B cell (primary cell): ENCODE data around the gene TBC1D22A. TPM values are rescaled to one million over a fixed set of nuclear protein-coding genes. Genes with fewer than 3 reads are reported as not detected.

Source experiments
- ATAC-seq: fragments of 200-7000 bp; cut with Tn5 transposase; one replicate; pipeline ENCODE4 v1.10.0; 2021; ENCODE audit warnings: low read depth, mild to moderate bottlenecking, moderate number of reproducible peaks, moderate library complexity
- CTCF ChIA-PET: fragments of 350-600 bp; sonication (Branson Sonifier 250); formaldehyde crosslinking; loops from one replicate; lab custom pipeline; 2021; ENCODE audit warnings: antibody characterized with exemption, inconsistent platforms; lab: Charles Lee
- POLR2A ChIA-PET: fragments of 350-600 bp; sonication (Branson Sonifier 250); formaldehyde crosslinking; loops from one replicate; lab custom pipeline; 2021; ENCODE audit warnings: antibody characterized with exemption; lab: Charles Lee
- DNase-seq: peaks from one replicate; pipeline ENCODE4 v3.0.0; 2013
- H2AFZ ChIP-seq: 2 replicates; pipeline ENCODE4 v1.6.1; 2012; ENCODE audit warnings: mild to moderate bottlenecking, low read depth, low read length; ENCODE audit not compliant: insufficient read depth, poor library complexity, severe bottlenecking
- H3K27ac ChIP-seq, 2 donors: 1 replicate in 1 of 2; 2 replicates in 1 of 2; pipeline ENCODE4 v1.5.1; 2012 to 2013; ENCODE audit warnings: low read length in 2 of 2, mild to moderate bottlenecking in 2 of 2, moderate library complexity in 1 of 2
- H3K27me3 ChIP-seq, 4 experiments: fragments of 200-600 bp in 1 of 4; sonication (generic) in 1 of 4; replicated peaks in 1 of 4; 1 replicate in 2 of 4; 2 replicates in 2 of 4; pipeline versions ENCODE4 v1.6.1 to v1.7.0; 2013 to 2016; ENCODE audit warnings: low read length in 3 of 4, mild to moderate bottlenecking in 2 of 4, mixed read lengths in 1 of 4, moderate library complexity in 1 of 4; ENCODE audit not compliant: insufficient read depth in 4 of 4, control insufficient read depth in 3 of 4; ENCODE audit errors: control extremely low read depth in 1 of 4
- H3K36me3 ChIP-seq, 2 experiments: replicated peaks in 1 of 2; 1 replicate in 1 of 2; 2 replicates in 1 of 2; pipeline versions ENCODE4 v1.6.1 to v1.7.1; 2013; ENCODE audit warnings: low read length in 1 of 2; ENCODE audit not compliant: insufficient read depth in 2 of 2, control insufficient read depth in 1 of 2; ENCODE audit errors: control extremely low read depth in 1 of 2, extremely low read depth in 1 of 2
- H3K4me1 ChIP-seq, 2 donors: fragments of 200-600 bp in 1 of 2; sonication (generic) in 1 of 2; 1 replicate in 1 of 2; 2 replicates in 1 of 2; pipeline versions ENCODE4 v1.5.1 to v1.6.1; 2013 to 2017; ENCODE audit warnings: low read length in 2 of 2; ENCODE audit not compliant: control insufficient read depth in 2 of 2, insufficient read depth in 2 of 2
- H3K4me2 ChIP-seq: replicated peaks from 2 replicates; pipeline ENCODE3; 2012; ENCODE audit warnings: mild to moderate bottlenecking, low read depth, low read length; ENCODE audit not compliant: poor library complexity, severe bottlenecking
- H3K4me3 ChIP-seq, 5 experiments: fragments of 200-600 bp in 1 of 5; sonication (generic) in 1 of 5; 1 replicate in 3 of 5; 2 replicates in 2 of 5; pipeline versions ENCODE4 v1.5.1 to v1.7.0; 2011 to 2016; ENCODE audit warnings: low read length in 4 of 5, mild to moderate bottlenecking in 4 of 5, low read depth in 2 of 5, control low read depth in 1 of 5, moderate library complexity in 1 of 5; ENCODE audit not compliant: insufficient read depth in 1 of 5; ENCODE audit errors: control extremely low read depth in 1 of 5, extremely low read depth in 1 of 5
- H3K79me2 ChIP-seq: fragments of 200-600 bp; sonication (generic); one replicate; pipeline ENCODE4 v1.6.0; 2016; ENCODE audit warnings: low read length; ENCODE audit not compliant: control insufficient read depth, insufficient read depth
- H3K9ac ChIP-seq: fragments of 200-600 bp; sonication (generic); 2 replicates; pipeline ENCODE4 v1.6.1; 2017; ENCODE audit warnings: mild to moderate bottlenecking, low read length, moderate library complexity
- H3K9me3 ChIP-seq, 3 donors: one replicate each; pipeline versions ENCODE4 v1.6.1 to v1.7.1; 2013; ENCODE audit warnings: low read length in 2 of 3; ENCODE audit not compliant: control insufficient read depth in 2 of 3, insufficient read depth in 1 of 3; ENCODE audit errors: control extremely low read depth in 1 of 3
- H4K20me1 ChIP-seq: 2 replicates; pipeline ENCODE4 v1.6.0; 2012; ENCODE audit warnings: mild to moderate bottlenecking, low read length; ENCODE audit not compliant: insufficient read depth, control insufficient read depth, poor library complexity, severe bottlenecking
- H3K27ac Mint-ChIP-seq: one replicate; pipeline ENCODE4 v1.8.0; 2021; ENCODE audit warnings: mixed read lengths
- H3K27me3 Mint-ChIP-seq: one replicate; pipeline ENCODE4 v1.8.0; 2021; ENCODE audit warnings: mixed read lengths
- H3K4me1 Mint-ChIP-seq: one replicate; pipeline ENCODE4 v1.8.0; 2021; ENCODE audit warnings: mixed read lengths
- H3K4me3 Mint-ChIP-seq: one replicate; pipeline ENCODE4 v1.8.0; 2021; ENCODE audit warnings: mixed read lengths
- H3K9me3 Mint-ChIP-seq: one replicate; pipeline ENCODE4 v1.8.0; 2022; ENCODE audit warnings: mixed read lengths; ENCODE audit not compliant: insufficient read depth
- CTCF ChIP-seq: fragments of 200-600 bp; IDR thresholded peaks from one replicate; pipeline ENCODE4 v1.8.0; 2022; ENCODE audit warnings: antibody characterized with exemption, mild to moderate bottlenecking
- EZH2 ChIP-seq: IDR thresholded peaks from 2 replicates; pipeline ENCODE4 v1.6.1; 2012; ENCODE audit warnings: borderline replicate concordance, low read depth, mild to moderate bottlenecking, moderate library complexity, low read length; ENCODE audit not compliant: insufficient read depth, poor library complexity, severe bottlenecking
- WGBS: methylation state at CpG from one replicate; pipeline ENCODE4 v1.1.5; 2013; ENCODE audit warnings: missing lambda C conversion rate; ENCODE audit not compliant: insufficient coverage; 5-methylcytosine and 5-hydroxymethylcytosine counted together
- intact Hi-C: fragments of 100-400 bp; cut with micrococcal nuclease; formaldehyde crosslinking; loops from one replicate; pipeline ENCODE4 v1.10.0; 2022
- polyA plus RNA-seq: library from polyadenylated mRNA; depleted of rRNA; stranded (reverse); fragments of >200 nt; gene quantifications from 2 replicates; pipeline ENCODE4 v1.2.3, GENCODE V29; 2012
- total RNA-seq, 2 donors: library from RNA; stranded (reverse); fragments of 120-200 nt in 1 of 2; gene quantifications; 1 replicate in 1 of 2; 2 replicates in 1 of 2; pipeline versions ENCODE4 v1.2.3 to v1.2.4, GENCODE V29; 2013 to 2022

TBC1D22A gene
- total and polyA plus RNA-seq, 2 donors (not counting 1 experiment from before 2014, with no cell fraction given) = 73.8 to 128 TPM

DNA sequence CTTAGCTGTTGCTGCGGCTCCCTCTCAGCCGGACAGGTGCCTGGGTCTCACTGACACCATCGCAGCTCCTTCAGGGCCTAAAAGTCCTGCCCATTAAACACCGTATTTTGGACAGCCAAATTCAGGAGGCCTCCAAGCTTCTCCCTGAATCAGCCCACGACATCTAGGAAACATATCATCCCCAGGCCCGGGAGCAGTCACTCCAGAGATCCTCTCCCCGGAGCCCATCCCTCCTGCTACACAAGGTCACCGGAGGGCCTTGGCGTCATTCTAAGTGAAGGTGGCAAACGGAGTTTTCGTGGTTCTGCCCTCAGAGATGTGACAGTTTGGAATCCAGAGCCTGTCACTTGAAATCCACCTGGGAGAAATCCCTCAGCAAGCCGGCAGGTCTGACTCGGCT, 232.5 kb downstream of the TBC1D22A start:
- ATAC-seq (no peak), DNase-seq (no peak)
- Histone ChIP-seq H4K20me1 (peaks cover 91% of the 10 kb centered on the region), H3K4me3 (no peak overlapping the region), H3K9me3 (peaks cover 0 to 3% (median 0%) of the 10 kb centered on the region in 3 donors), H3K27me3 (no peaks in the 10 kb centered on the region), H3K27ac (no peak overlapping the region), H3K4me1 (peaks cover 0 to under 1% of the 10 kb centered on the region in 2 donors), H3K79me2 (peaks cover 86% of the 10 kb centered on the region), H3K4me2 (no peak overlapping the region), H2AFZ (no peak overlapping the region), H3K9ac (no peak overlapping the region), H3K36me3 (peaks cover 0 to 73% of the 10 kb centered on the region in 2 experiments)
- intact Hi-C loops = no loop called here
- no peak for TF ChIP-seq EZH2
- TF ChIP-seq CTCF = no peak
- Mint-ChIP-seq H3K27me3 (no peaks in the 10 kb centered on the region), H3K4me3 (no peak overlapping the region), H3K9me3 (no peaks in the 10 kb centered on the region), H3K27ac (no peak overlapping the region), H3K4me1 (peaks cover 7% of the 10 kb centered on the region)
- CTCF ChIA-PET = no interaction called here
- POLR2A ChIA-PET = no interaction called here
- 94% methylated on average over 13 of the region's 13 CpGs for WGBS

GRCh38 chr22:46995501-46996360, 233.3 kb downstream of the TBC1D22A start:
- Histone ChIP-seq H3K9me3 (peaks cover 0 to 3% (median 0%) of the 10 kb centered on the region in 3 donors), H3K36me3 (peaks cover 0 to 70% of the 10 kb centered on the region in 2 experiments), H3K27me3 (no peaks in the 10 kb centered on the region), H3K9ac (no peak overlapping the region), H3K4me1 (peaks cover 0 to 8% of the 10 kb centered on the region in 2 donors), H2AFZ (no peak overlapping the region), H3K79me2 (peaks cover 86% of the 10 kb centered on the region), H3K4me2 (no peak overlapping the region), H4K20me1 (peaks cover 91% of the 10 kb centered on the region), H3K27ac (no peak overlapping the region), H3K4me3 (no peak overlapping the region)
- Mint-ChIP-seq H3K27ac (no peak overlapping the region), H3K9me3 (no peaks in the 10 kb centered on the region), H3K4me3 (no peak overlapping the region), H3K4me1 (peaks cover 13% of the 10 kb centered on the region), H3K27me3 (no peaks in the 10 kb centered on the region)
- DNase-seq (no peak), ATAC-seq (no peak)
- WGBS = 96% methylated on average over 24 of the region's 24 CpGs
- CTCF ChIA-PET = no interaction called here
- TF ChIP-seq EZH2 (no peak), CTCF (no peak)
- intact Hi-C loops = no loop called here
- POLR2A ChIA-PET = no interaction called here
